ENCODE measurements around the gene SPTBN1. TPM values are rescaled to one million over a fixed set of nuclear protein-coding genes. Genes with fewer than 3 reads are reported as not detected.
A peak's percentile ranks its signal among the peaks of the same experiment; 100 is the strongest.

Gene SPTBN1
- total RNA-seq, 1 donor from 2014 or later, result 813 TPM

- intact Hi-C loops (cut with DNase I), result no loop called here
- TF ChIP-seq, protein P1, sequence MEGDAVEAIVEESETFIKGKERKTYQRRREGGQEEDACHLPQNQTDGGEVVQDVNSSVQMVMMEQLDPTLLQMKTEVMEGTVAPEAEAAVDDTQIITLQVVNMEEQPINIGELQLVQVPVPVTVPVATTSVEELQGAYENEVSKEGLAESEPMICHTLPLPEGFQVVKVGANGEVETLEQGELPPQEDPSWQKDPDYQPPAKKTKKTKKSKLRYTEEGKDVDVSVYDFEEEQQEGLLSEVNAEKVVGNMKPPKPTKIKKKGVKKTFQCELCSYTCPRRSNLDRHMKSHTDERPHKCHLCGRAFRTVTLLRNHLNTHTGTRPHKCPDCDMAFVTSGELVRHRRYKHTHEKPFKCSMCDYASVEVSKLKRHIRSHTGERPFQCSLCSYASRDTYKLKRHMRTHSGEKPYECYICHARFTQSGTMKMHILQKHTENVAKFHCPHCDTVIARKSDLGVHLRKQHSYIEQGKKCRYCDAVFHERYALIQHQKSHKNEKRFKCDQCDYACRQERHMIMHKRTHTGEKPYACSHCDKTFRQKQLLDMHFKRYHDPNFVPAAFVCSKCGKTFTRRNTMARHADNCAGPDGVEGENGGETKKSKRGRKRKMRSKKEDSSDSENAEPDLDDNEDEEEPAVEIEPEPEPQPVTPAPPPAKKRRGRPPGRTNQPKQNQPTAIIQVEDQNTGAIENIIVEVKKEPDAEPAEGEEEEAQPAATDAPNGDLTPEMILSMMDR (IDR thresholded peaks at IDR 0.05), result no peak
These were observed 161.3 kb downstream of the SPTBN1 start for GRCh38 chr2:54617409-54617808.

DNA sequence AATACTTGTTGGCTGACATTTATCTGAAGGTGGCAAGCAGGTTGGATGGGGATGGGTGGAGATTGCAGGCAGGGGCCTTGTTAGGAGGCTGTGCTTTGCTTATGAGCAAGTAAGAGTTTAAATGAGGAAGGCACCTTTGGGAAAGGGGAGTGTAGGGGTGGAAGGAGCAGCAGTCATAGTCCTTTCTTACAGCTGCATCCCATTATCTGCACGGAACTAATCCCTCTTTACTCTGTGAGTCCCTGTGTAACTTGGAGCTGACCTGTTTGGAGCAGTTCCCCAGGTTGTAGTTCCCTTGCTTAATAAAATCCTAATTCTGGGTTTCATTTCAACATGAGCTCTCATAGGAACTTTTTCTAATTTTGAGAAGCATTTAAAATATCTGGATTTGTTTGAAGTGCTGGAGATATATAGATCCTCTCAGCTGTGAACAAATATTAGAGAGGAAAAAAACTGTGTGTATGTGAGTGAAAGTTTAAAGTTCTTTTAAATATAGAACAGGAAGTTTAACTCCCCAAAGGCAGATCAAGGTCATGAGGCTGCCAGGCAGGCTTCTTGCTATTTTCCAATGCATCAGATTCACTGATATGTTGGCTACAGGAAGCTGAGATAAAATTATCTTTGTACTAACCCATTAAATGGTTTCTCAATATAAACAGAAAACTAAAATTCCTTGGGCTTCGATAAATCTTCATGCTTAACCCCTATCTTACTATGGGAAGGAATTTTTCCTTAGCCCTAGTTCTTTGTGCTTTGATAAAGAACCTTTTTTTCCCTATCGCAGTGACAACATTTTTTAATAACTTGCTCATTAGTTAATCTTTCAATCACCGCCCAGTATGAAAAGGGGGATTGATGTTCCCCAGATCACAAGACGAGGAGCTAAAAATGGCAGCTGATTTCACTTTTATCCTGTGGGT, 162.8 kb downstream of the SPTBN1 start:
- Histone ChIP-seq H3K27me3 (no peaks in the 10 kb centered on the region), H3K4me3 (no peak overlapping the region), H3K4me1 (peaks cover 30% of the 10 kb centered on the region), H3K9me3 (no peaks in the 10 kb centered on the region), H3K27ac (peak overlapping the region; percentile 55), H3K36me3 (peaks cover 64% of the 10 kb centered on the region)
- intact Hi-C loops (cut with DNase I), result no loop called here
- no peak for DNase-seq
- no peak for ATAC-seq
- TF ChIP-seq, protein P1 (IDR thresholded peaks at IDR 0.05), result no peak

More at GRCh38 chr2:54617409-54617808, 161.3 kb downstream of the SPTBN1 start:
- H3K9me3 ChIP-seq, result no peaks in the 10 kb centered on the region
- H3K4me3 ChIP-seq, result no peak overlapping the region
- H3K27me3 ChIP-seq, result no peaks in the 10 kb centered on the region
- peaks cover 57% of the 10 kb centered on the region for H3K36me3 ChIP-seq
- no peak for ATAC-seq
- peaks cover 44% of the 10 kb centered on the region for H3K4me1 ChIP-seq
- DNase-seq, result no peak
- no peak overlapping the region for H3K27ac ChIP-seq

DNA sequence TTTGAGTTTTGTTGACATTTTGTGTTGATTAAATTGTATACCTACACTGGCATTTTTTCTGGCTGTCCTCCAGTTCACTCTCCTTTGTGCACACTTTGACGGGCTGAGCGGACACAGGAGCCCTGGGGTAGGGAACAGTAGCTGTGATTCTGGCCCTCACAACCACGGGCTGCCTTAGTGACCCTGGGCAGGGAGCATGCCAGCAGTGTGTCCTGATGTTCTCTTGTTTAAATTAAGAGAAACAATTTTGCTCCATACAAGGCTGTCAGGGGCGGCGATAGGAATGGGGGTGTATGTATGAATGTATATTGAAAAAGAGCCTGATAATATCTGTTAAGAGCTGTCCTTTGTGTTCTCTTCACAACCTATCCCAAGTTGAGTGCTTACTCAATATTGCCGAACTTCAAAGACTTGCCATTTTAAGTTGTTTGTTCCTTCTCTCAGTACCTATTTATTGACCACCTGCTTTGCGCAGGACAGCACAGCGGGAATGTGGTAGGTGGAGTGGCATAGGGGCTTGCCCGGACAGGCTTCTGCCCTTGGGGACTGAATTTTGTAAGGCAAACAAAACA, 163.6 kb downstream of the SPTBN1 start:
- DNase-seq (no peak), ATAC-seq (peak; percentile 21)
- H3K27me3 ChIP-seq, result no peaks in the 10 kb centered on the region
- H3K9me3 ChIP-seq, result no peaks in the 10 kb centered on the region
- TF ChIP-seq, protein P1 (IDR thresholded peaks at IDR 0.05), result no peak
- H3K27ac ChIP-seq, result peak overlapping the region; percentile 55
- peaks cover 23% of the 10 kb centered on the region for H3K4me1 ChIP-seq
- intact Hi-C loops (cut with DNase I), result no loop called here
- no peak overlapping the region for H3K4me3 ChIP-seq
- peaks cover 70% of the 10 kb centered on the region for H3K36me3 ChIP-seq

DNA sequence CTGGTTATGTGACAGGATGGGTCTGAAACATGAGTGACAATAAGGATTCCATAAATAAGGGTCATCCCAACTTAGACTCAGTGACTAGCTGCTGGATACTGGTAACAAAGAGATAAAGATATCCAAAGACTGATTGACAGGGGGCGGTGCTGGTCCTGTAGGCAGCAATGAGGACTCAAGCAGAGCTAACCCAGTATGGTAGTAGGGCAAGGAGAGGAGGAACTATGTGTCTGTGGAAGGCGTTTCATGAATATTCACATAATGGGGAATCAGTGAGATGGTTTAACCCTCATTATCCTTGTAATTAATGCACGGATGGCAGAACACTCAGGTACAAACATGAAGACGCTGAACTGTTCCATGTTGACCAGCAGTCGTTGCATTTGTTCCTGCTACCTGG, 164.8 kb downstream of the SPTBN1 start:
- no peak overlapping the region for H3K27ac ChIP-seq
- H3K36me3 ChIP-seq, result peaks cover 80% of the 10 kb centered on the region
- peaks cover 27% of the 10 kb centered on the region for H3K4me1 ChIP-seq
- DNase-seq, result no peak
- no peak overlapping the region for H3K4me3 ChIP-seq
- no peak for ATAC-seq
- intact Hi-C loops (cut with DNase I), result no loop called here
- TF ChIP-seq, protein P1 (IDR thresholded peaks at IDR 0.05), result no peak
- H3K27me3 ChIP-seq, result no peaks in the 10 kb centered on the region
- H3K9me3 ChIP-seq, result no peaks in the 10 kb centered on the region

DNA sequence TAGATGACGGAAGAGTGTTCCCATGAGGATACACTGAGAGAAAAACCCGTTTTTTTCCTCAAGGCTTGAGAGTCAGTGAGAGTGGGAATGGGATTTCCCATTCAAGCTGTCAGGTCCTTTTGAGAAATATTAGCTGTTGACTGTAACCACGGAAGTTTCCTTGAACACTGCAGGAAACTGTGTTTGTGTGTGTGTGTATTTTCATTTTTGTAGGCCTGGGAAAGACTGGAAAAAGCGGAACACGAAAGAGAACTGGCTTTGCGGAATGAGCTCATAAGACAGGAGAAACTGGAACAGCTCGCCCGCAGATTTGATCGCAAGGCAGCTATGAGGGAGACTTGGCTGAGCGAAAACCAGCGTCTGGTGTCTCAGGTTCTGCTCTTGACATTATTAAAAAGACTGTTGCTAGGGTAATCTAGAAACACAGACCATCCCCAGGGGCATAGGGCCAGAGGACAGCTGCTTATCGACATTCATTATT, 168.5 kb downstream of the SPTBN1 start:
- H3K36me3 ChIP-seq, result peaks cover 88% of the 10 kb centered on the region
- ATAC-seq, result no peak
- TF ChIP-seq, protein P1 (IDR thresholded peaks at IDR 0.05), result no peak

More for the DNA sequence above, 168.5 kb downstream of the SPTBN1 start:
- Histone ChIP-seq H3K4me3 (no peak overlapping the region), H3K9me3 (no peaks in the 10 kb centered on the region), H3K27ac (peak overlapping the region; percentile 28), H3K27me3 (no peaks in the 10 kb centered on the region), H3K4me1 (peaks cover 14% of the 10 kb centered on the region)
- intact Hi-C loops (cut with DNase I), result no loop called here
- DNase-seq, result no peak

Data from upper lobe of right lung (tissue), 1 donor.